ENCODE measurements around the gene NTN4.
"Not testable (repeated sequence)": the region's sequence is repeated elsewhere in the genome, so short reads cannot be mapped to it uniquely, and the experiment has no call there.

Gene NTN4

GRCh38 chr12:95621725-95622124 is 168.8 kb downstream of the NTN4 start:
- no peak for DNase-seq

DNA sequence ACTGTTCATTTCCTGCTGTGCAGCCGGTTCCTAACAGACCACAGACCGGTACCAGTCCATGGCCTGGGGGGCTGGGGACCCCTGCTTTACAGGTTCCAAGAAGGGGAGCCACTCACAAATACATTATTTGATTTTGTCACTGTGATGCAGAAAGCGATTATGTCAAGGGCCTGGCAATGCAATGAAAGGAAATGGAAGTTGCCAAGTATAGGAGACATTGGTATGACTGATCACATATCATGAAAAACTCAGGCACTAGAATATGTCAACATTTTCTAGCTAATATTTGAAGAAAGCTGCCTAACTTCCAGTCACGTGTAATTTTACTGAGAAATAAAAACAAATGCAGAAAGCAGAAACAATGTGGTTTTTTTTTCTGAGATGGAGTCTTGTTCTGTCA is 170.4 kb downstream of the NTN4 start:
- no peak for DNase-seq

DNA sequence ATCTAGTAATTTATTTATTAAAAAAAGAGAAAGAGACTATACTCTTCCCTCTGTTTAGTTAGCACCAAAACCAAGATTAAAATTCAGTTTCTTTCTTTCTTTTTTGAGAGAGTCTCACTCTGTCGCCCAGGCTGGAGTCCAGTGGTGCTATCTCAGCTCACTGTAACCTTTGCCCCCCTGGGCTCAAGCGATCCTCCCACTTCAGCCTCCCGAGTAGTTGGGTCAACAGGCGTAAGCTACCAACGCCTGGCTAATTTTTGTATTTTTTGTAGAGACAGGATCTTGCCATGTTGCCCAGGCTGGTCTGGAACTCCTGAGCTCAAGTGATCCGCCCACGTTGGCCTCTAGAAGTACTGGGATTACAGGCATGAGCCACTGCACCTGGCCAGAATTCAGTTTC is 174.1 kb downstream of the NTN4 start:
- DNase-seq, result not testable (repeated sequence)

GRCh38 chr12:95615749-95616148 is 174.8 kb downstream of the NTN4 start:
- DNase-seq, result no peak

DNA sequence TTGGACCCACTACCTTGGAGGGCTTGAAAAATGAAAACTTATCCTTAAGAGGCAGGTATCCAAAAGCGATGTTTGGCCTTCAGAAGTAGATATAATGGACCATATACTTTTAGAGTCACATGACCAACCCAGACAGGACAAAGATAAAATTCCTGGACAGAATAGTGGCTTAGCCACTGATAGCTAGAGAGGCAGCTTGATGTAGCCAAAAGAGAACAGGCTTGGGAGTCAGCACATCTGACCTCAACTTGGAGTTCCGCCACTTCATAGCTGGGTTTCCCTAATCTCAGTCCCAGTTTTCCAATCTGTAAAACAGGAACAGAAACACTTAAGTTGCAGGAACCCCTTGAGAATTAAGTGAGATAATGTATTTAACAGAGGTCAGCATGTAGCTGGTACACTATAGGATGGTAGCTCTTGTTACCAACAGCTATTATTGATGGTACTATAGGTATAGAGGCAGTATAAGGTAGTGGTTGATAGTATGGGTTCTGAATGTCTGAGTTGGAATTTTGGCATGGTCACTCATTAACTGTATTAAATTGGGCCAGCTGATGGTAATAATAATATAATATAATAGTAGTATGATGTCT is 176.1 kb downstream of the NTN4 start:
- no peak for DNase-seq

DNA sequence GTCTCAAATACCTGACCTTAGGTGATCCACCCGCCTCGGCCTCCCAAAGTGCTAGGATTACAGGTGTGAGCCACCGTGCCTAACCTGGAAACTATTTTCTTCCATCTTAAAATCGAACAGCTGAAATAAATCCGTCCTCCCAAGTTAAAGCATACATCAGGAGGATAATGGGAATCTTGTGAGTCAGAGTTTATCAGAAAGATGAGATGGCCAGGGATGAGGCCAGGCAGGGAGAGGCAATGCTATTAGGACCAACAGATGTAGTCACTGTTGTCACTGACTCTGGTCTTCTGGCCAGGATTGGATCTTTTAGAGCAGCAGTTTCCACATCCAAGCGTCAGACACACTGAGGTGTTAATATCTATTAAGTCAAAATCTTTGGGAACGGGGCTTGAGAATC is 177.5 kb downstream of the NTN4 start:
- no peak for DNase-seq

DNA sequence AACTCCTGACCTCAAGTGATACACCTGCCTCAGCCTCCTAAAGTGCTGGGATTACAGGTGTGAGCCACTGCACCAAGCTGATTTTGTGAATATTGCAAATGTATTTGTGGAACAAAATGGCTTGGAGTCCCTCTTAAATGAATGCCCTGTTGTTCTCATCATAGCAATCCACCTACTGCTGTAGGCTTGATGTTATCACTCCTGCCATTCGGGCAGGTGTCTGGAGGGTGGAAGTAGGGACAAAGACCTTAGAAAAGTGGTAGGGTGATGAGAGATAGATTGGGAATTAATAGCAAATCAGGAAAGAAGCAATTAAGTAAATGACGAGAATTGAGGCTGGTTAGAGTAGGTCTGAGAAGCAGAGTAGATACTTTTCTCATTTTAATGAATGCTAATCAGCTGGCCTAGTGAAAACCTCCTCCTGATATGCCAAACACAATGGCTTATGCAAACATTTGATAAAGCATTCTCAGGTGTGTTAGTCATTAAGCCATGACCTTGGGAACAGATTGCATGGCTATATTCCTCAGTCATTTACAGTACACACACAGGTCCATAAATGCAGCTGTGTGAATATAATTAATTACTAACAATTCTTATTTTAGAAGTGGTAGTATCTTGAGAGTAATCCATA is 178.8 kb downstream of the NTN4 start:
- DNase-seq, result no peak

DNA sequence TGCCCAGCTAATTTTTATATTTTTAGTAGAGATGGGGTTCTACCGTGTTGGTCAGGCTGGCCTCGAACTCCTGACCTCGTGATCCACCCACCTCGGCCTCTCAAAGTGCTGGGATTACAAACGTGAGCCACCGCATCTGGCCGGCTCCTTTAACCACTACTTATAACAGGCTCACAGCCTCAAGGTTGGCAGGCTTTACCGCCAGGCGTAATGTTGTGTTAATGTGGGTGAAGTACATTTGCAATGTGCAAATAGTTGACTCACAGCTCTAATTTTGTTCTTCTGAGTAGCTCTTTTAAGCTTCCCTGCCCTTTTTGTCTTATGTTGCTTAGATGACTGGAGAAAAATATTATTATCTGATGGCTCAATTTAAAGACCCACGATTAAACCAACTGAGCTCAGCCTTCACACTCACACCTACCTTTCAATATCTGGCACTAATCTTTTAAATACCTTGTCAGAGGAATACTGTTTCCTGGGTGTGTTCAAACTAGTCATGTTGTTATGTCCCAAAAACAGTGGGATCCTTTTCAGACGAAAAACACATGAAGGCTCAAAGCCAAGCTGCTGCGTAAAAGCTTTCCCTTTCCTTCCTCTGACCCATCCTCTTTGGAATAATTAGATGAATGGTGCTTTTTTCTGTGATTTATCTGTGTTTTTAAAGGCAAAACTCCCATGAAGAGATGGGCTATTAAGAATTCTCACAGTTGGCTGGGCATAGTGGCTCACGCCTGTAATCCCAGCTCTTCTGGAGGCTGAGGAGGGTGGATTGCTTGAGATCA is 182.1 kb downstream of the NTN4 start:
- no peak for DNase-seq
